ENCODE data around the gene SMAP1.

Gene SMAP1

DNA sequence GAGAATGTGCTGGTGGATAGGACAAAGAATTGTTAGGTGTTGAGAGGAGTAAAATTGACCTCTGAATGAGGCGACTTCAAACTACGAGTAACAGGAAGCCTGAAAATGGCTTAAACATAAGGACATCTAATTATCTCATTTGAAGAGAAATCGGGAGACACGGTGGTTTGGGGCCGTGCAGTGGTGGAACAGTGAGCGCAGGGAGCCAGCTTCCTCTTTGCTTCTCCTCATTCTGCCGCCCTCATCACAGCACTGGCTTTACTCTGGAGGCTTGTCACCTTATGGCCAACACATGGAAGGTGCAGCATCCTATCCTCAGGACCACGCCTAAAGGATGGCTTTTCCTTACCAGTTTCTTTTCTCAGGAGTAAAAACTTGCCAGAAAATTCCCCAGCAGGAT, 174.9 kb downstream of the SMAP1 start:
- no peak for DNase-seq (ENCODE audit: low read depth)

DNA sequence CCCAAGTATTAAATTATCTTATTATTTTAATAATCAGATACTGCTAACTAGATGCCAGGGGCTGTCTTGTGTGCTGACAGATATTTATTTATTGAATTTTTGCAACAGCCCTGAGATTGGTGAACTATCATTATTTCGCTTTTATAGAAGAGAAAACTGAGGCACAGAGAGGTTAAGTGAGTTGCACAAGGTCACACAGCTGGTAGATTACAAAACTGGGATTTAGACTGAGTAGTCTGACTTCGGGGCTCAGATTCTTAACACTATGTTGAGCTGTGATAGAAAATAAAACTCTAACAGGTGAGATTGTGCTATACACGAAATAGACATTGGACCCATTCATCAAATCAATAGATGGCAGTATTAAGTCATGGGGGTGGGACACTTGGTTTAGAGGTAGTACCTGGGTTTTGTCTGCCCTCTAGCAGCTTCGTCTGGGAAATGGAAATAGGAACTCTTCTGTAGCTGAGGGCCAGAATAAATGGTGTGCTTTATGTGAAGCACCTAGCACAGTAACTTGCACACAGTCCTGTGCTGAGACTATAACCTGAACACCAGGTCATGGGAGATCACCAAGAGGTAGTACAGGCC, 175.7 kb downstream of the SMAP1 start:
- no peak for DNase-seq (ENCODE audit: low read depth)

DNA sequence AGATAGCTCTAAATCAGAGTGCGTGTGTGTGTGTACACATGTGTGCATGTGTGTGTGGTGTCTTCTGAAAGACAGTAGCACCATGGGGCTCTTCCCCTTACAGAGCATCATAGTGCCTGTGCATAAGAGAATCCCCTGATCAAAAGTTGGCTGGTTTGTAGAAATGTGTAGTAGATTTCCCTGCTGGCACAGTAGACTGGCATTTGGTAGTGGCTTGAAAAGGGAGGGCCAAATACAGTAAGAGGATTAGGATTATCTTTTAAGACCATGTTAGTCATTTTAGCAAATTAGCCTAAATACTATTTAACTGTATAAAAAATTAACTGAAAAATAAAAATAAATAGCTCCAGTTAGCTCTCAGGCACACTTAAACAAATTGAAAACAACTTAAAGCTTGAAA, 176.6 kb downstream of the SMAP1 start:
- DNase-seq (ENCODE audit: low read depth) = no peak

DNA sequence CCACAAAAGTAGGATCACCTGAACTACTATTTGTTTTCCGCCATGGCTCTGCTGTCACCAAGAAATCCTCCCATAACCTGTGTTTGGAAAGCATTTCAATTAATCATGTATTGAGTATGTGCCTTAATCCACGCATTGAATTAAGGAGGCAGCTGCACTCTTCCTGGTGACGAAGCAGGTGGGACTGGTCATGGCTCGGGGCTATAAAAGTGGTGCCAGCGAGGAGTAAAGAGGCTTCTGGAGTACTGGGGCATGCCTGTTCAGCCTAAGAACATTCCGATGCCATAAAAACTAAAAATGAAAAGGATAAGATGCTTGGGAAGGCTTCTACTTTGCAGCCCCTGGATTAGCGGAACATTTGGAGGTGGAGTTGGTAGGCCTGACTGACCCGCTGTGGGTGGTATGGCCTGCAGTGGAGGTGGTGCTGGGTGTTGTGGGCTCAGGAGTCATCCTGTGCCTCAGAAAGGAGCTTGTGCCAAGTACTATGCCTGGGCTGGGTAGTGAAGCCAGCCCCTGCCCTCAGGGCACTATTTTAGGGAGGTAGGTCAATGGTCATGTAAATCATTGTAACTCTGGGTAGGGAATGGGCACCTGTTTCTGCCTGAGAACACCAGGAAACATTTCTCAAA, 178.6 kb downstream of the SMAP1 start:
- no peak for DNase-seq (ENCODE audit: low read depth)

DNA sequence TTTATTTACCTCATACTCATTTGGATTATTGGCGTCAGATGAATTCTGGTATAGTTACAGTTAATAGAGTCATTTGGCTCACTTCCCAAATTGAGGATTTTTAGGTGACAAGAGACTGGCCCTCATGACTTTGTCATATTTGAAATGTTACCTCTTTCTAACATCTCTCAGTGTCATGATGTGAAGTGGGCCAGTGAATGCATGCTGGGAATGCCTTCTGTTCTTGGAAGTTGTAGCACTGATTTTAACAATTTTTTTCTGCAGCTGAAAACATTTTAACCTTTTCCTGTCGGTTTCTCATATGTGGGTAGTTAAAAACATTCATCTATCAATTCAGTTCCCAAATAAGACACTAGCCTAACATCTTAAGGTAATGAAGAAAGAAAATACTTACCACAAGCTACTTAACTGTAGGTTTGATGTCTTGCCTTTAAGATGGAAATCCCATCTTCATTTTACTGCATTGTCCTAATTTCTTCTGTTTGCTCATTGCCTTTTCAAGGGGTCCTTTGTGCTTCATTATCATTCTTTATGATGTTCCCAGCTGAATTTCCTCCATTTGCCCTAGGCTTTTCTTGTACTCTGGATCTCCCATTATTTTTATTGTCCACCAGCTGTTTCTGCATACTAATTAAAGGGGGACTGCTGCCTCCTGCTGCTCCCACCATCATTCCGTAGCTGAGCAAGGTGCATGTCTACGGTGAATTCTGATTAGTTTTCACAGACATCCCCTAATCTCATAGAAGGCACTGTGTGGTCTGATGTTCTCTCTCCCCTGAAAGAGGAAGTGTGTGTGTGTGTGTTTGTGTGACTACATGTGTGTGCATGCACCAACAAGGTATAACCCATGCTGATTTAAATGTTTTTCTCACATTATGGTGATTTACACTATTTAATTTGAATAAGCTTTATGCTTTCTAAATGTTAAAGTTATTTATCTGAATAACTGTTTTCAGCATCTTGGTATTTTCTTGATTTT, 179.7 kb downstream of the SMAP1 start:
- DNase-seq (ENCODE audit: low read depth) = no peak

DNA sequence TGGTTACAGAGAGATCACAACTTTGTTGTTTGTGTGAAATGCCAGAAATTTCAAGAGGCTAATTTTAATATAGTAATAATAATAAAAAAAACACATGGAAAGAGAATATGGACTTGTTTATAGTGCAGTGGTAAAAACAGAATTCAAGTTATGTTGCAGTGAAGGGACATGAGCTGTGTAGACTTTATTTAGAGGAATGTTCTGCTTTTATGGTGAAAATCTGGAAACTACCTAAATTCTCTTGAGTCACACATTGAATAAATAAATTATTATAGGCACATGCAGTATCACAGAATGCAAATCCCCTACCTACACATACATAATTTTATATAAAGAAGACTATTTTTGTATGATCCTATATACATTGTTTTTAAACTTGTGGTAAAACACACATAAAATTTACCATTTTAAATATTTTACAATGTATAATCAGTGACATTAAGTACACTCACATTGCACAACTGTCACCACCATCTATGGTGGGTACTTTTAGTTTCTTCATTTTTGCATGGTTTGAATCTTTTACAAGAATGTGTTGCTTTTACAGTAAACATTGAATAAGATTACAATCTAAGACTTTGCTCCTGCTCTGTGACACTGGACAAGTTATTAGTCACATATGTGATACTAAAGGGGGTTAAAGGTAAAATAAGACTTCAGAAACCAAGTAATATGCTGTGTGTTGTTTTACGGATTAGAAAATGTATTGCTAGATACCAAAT, 181.8 kb downstream of the SMAP1 start:
- DNase-seq (ENCODE audit: low read depth) = no peak

DNA sequence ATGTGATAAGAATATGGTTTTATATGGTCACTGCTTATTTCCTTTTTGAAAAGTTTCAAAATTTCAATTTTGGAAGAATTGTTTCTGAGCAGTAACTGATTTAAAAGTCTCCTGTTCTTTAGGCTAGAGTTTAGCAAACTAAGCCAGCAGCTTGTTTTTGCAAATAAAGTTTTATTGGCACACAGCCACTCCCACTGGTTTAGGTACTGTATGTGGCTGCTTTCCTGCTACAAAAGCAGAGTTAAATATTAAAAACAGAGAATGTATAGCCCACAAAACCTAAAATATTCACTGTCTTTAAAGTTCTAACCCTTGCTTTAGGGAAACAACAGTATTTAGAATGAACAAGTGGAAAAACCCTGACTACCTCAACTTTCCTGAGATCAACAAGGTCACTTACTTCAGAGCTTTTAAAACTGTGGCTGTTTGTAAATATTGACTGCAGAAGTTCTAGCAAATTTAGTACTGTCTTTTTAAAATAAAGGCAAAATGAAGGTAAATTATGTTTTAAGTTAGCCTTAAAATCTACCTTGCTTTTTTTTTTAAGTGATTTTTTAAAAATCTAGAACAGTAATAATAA, 185.1 kb downstream of the SMAP1 start:
- DNase-seq (ENCODE audit: low read depth) = no peak

DNA sequence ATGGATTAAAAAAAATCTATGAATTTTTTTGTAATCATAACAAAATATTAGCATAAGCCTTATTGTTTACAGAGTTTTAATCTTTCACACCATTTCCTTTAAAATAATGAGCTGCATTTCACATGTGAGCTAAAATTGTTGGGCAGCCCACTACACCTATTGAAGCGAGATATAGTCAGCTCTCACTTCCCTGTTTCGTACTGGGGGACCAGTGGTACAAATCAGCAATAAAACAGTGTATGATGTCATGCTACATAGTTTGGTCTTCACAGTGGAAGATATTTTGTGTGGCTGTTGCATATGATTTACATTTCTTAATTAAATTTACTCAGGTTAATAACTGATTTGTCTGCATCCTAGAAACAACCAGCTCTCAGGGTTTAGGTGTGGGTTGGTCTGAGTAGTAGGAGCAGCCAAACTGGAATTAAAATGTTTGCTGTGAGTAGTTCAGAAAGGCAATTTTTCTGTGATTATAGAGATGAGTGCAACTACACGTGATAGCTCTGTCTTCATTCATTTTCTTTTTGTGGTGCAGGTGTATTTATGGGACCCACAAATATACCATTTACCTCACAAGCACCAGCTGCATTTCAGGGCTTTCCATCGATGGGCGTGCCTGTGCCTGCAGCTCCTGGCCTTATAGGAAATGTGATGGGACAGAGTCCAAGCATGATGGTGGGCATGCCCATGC, 189.8 kb downstream of the SMAP1 start:
- no peak for DNase-seq (ENCODE audit: low read depth)

DNA sequence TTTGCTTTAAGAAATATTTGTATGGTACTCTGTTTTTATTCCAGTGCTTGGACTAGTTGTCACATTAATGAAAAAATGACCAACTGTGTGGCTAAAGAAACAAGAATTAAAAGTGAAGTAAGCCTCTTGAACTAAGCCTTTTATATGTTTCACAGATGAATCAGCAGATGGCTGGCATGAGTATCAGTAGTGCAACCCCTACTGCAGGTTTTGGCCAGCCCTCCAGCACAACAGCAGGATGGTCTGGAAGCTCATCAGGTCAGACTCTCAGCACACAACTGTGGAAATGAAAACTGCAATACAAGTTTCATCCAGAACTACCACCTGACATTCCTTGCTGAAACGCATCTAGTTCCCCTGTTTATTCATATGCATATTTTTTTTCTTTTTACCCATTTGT, 192.4 kb downstream of the SMAP1 start:
- no peak for DNase-seq (ENCODE audit: low read depth)

DNA sequence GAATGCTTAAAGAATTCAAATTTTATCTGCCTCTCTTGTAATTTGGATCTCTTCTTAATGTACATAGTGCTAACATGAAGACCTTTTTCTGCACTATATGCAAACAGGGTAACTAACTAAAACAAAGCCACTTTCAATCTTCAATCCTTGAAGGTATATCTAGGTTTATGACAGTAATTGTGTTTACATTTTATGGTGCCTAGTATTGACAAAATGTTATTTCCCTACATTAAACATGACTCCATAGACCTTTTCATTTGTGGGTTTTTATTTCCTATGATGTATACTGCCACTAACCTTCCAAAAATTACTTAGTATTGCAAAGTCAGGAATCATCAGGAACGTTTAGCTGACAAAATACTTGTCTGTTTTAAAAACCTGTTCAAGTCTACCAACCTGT, 193.2 kb downstream of the SMAP1 start:
- no peak for DNase-seq (ENCODE audit: low read depth)

DNA sequence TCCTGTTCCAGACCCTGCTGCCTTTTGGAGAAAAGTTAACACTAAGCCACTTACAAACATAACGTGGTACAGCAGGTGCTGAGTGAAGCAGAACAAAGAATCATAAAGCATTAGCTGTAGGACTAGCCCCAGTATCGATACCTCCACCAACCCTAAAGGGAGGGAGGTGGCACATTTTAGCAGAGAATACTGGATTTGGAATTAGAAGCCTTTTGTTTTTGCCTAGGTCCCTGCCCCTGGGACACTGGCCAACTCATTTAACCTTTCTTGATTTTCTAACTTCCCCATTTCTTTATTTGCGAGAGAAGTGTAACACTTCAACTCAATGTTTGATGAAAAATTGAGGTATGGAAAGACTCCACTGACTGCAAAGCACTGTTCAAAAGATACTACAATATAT, 195.7 kb downstream of the SMAP1 start:
- DNase-seq (ENCODE audit: low read depth) = no peak

DNA sequence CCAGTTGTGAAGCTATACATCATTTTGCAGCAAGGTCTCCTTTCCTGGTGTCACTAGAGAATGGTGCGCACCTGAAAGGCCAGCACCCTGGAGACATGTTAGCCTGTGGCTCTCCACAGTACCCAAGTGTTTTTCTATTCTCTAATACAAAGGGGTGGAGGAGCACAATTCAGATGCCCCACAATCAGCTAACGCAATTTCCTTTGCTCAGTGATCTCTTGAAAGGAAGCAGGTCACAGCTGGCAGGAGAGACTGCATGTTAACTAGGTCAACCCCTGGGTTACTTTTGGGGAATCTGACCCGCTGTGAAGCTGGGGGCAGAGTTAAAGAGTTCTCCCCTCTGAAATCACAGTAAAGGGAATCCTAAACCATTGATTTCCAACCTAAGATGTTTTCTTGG, 196.7 kb downstream of the SMAP1 start:
- no peak for DNase-seq (ENCODE audit: low read depth)

DNA sequence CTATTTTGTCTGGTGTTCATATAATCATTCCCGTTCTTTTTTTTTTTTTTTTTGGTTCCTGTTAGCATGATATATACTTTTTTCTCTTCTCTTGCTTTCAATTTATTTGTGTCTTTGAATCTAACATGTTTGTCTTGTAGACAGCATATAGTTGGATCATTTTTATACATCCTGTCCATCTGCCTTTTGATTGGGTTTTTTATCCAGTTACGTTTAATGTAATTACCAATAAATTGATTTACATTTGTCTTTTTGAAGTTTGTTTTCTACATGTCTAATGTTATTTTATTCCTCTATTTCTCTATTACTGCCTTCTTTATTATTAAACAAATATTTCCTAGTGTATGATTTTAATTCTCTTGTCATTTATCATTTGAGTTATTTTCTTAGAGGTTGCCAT, 204.8 kb downstream of the SMAP1 start:
- DNase-seq (ENCODE audit: low read depth) = no peak

DNA sequence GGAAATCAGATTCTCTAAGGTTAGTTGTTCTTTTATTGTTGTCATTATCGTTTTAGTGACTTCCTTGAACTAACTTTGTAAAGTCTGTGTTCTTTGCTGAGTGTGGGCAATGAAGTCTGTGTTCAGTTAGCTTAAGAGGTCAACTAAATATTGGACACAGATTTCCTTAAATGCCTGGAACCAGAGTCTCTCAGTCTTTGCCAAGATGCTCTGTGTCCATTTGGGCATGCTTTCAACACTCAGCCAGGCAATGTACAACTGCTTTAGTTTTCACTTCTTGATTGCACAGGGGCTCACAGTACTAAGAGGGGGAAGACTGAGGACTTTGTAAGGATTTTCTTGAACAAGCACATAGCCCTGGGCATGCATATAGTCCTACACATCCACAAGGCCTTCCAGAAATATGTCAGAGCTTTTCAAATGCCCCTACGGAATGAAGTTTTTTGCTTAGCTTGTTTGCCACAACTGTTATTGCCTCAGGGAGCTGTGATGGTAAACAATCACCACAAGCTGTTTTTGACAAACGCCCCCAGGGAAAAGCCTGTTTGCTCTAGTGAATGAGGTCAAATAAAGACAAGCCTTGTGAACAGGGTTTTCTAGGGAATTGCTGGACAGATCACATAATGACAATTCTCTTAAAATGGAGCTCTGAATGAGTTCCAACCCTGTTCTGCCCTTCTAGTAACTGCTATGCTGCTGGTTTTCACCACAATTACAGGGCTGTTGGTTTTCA, 206.7 kb downstream of the SMAP1 start:
- DNase-seq (ENCODE audit: low read depth) = no peak

DNA sequence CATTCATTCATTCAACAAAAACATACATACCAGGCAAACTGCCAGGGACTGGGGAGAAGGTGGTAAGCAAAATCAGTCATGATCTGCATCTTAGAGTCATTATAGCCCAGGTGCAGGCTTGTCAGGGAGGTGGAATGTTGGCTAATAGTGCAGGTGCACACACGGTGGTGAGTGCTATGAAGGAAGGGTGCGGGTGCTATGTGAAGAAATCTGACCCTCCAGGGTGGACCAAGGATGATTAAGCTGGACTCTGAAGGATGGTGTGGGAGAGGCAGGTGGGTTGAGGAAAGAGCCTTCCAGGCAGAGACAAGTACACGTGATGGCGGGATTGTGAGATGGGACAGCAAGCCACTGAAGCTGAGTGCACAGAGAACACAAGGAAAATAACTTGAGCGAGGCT, 211.8 kb downstream of the SMAP1 start:
- DNase-seq (ENCODE audit: low read depth) = no peak

DNA sequence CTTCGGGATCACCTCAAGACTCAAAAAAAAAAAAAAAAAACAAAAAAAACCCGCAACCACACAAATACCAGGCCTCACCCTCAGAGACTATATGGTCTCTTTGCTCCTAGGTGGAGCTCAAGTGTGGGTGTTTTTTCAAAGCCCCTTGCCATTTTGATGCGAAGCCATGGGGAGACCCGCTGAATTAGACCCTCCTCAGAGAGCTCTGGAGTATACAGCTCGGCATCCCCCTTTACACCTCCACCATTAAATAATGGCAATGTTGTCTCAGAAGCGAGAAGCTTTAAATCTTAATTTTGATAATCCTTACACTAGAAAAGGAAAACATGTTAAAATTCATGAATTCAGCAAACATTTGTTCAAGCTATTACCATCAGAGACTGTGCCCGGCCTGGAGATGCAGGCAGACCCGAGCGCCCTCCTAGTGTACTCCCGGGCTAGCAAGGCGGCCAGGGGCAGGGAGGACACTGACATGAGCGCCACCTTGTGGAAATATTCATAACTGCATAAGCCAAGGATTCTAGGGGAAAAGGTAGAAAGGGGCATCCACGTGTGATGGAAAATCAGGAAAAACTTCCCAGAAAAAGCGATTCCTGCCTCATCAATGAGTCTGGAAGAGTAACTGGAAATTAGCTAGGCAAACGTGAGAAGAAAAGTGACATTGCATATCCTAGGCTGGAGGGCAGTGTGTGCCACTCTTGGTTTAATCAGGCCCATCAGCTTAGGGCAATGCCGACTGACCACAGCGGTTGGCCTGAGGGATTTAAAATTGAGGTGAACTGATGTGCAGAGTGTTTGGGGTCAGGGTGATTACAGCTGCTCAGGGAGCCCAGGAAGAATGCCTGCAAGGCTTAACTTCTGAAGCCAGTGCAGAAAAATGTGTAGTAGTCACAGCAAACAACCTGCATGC, 216.6 kb downstream of the SMAP1 start:
- DNase-seq (ENCODE audit: low read depth) = peak; percentile 39

DNA sequence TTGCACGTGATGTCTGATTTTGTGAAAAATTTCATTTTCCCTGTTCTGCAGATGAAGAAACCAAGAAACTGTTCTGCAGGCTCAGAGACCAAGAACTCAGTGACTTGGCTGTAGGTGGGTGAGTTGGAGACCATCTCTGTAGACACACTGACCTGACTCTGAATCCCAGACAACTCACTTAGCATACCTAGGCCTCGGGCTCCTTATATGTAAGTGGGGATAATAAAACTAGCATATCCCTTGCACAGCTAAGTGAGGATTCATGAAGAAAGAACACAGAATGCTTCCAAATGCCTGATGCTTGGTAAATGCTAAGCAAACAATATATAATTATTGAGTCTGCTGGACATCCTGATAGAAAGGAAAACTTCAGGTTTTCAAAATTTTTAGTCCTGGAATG, 218.4 kb downstream of the SMAP1 start:
- DNase-seq (ENCODE audit: low read depth) = no peak

DNA sequence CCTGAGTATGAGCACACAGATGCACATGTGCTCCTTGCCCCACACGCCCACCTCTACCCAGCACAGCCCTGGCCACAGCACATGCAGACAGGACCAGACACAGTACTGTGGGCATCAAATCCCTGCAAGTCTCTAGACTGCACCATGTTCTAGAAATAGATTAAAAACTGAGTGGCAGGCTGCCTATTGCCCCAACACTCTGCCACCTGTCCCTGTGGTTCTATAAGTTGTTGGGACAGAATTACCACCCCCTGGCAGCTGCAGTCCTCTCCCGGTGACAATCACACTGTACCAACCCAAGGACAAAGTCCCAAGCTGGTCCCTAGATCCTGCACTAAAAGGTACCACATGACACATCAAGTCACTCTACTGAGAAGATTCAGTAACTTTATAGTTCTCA, 219.0 kb downstream of the SMAP1 start:
- no peak for DNase-seq (ENCODE audit: low read depth)

DNA sequence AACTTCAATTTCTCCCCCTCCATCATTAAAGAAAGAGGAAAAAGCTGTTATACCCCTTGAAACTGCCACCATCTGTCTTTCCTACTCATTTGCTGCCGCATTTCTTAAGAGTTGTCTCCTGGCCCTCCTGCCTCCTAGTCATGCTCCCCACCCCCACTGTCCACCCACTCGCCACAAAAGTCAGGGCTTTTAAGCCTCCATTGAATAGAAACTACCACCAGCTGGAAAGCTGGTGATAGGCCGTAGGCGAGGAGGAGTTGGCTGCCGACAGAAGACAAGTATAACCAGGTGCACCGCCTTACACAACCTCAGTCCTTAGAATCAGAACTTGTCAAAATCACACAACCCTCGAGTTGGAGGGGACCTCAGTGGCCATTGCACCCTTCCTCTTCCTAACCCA, 221.6 kb downstream of the SMAP1 start:
- DNase-seq (ENCODE audit: low read depth) = no peak

DNA sequence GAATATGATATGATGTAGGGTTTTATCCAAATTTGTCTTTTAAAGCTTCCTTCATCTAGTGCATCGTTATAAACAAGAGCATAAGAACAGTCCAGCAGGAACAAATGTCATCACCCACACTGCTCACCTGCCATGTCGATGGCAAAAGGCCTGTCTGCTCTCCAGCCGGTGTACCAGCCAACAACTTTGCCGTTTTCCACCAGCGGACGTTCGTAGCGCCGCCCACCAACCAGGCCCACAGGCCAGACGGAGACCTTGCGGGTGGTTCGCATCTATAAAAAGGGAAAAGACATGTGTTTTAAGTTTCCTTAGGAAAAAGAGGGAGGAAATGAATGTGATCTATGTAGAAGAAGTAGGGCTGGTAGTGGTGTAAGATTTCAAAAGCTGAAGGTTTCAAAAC, 226.3 kb downstream of the SMAP1 start:
- no peak for DNase-seq (ENCODE audit: low read depth)
